H1 (cell line): ENCODE measurements around the gene CORO1C. TPM values are rescaled to one million over a fixed set of nuclear protein-coding genes. Genes with fewer than 3 reads are reported as not detected.

Source experiments
- CTCF ChIA-PET: fragments of 300-600 bp; sonication (Branson Sonifier 250); formaldehyde crosslinking; loops from one replicate; lab custom pipeline; 2021; ENCODE audit not compliant: partially characterized antibody; lab: Charles Lee
- POLR2A ChIA-PET: fragments of 300-600 bp; sonication (Branson Sonifier 250); formaldehyde crosslinking; loops from one replicate; lab custom pipeline; 2021; ENCODE audit warnings: inconsistent platforms; ENCODE audit not compliant: partially characterized antibody; lab: Charles Lee
- DNase-seq, 2 experiments: peaks; one replicate each; pipeline versions ENCODE4 v3.0.0 to v3.0.0-alpha.2; 2010 to 2022; ENCODE audit warnings: low spot score in 2 of 2, low read depth in 1 of 2, mixed read lengths in 1 of 2
- FAIRE-seq: peaks from 2 replicates; lab custom pipeline; 2011; peaks lifted over from hg19 to GRCh38; lab: Jason Lieb, UNC
- H2AFZ ChIP-seq: 2 replicates; pipeline ENCODE4 v1.8.1; 2012; ENCODE audit warnings: low read length, inconsistent platforms
- H2AK5ac ChIP-seq: 2 replicates; pipeline ENCODE4 v1.6.1; 2013; ENCODE audit warnings: low read depth, low read length
- H2BK120ac ChIP-seq: replicated peaks from 2 replicates; pipeline ENCODE3; 2013; ENCODE audit warnings: low read depth, low read length, inconsistent platforms
- H2BK12ac ChIP-seq: 2 replicates; pipeline ENCODE4 v1.6.1; 2013; ENCODE audit warnings: low read depth, low read length
- H2BK15ac ChIP-seq: 2 replicates; pipeline ENCODE4 v1.6.1; 2013; ENCODE audit warnings: low read length
- H2BK20ac ChIP-seq: 2 replicates; pipeline ENCODE4 v1.6.1; 2013; ENCODE audit warnings: low read length
- H2BK5ac ChIP-seq: 2 replicates; pipeline ENCODE4 v1.6.1; 2013; ENCODE audit warnings: low read depth, low read length
- H3K14ac ChIP-seq: 2 replicates; pipeline ENCODE4 v1.6.1; 2013; ENCODE audit warnings: inconsistent platforms; ENCODE audit not compliant: insufficient read length
- H3K18ac ChIP-seq: 2 replicates; pipeline ENCODE4 v1.6.1; 2013; ENCODE audit warnings: low read length; ENCODE audit errors: extremely low read depth
- H3K23ac ChIP-seq: 2 replicates; pipeline ENCODE4 v1.6.1; 2013; ENCODE audit warnings: inconsistent platforms; ENCODE audit not compliant: insufficient read length
- H3K23me2 ChIP-seq: 2 replicates; pipeline ENCODE4 v1.6.1; 2013; ENCODE audit warnings: low read depth, low read length
- H3K27ac ChIP-seq: 2 replicates; pipeline ENCODE4 v1.6.1; 2011; ENCODE audit warnings: low read depth, low read length, inconsistent platforms
- H3K27me3 ChIP-seq, 4 experiments: replicated peaks in 1 of 4; 1 replicate in 1 of 4; 2 replicates in 3 of 4; pipeline versions ENCODE4 v1.6.1 to v1.8.1; 2011 to 2013; ENCODE audit warnings: low read length in 3 of 4, mild to moderate bottlenecking in 3 of 4, inconsistent platforms in 2 of 4, mixed read lengths in 2 of 4, moderate library complexity in 1 of 4; ENCODE audit not compliant: control insufficient read depth in 3 of 4, insufficient read depth in 3 of 4; ENCODE audit errors: extremely low read depth in 1 of 4
- H3K36me3 ChIP-seq, 4 experiments: 2 replicates each; pipeline versions ENCODE4 v1.6.1 to v1.8.1; 2011 to 2013; ENCODE audit warnings: mild to moderate bottlenecking in 4 of 4, low read length in 3 of 4, moderate library complexity in 2 of 4, control low read depth in 1 of 4, inconsistent platforms in 1 of 4; ENCODE audit not compliant: insufficient read depth in 4 of 4, control insufficient read depth in 2 of 4
- H3K4ac ChIP-seq: replicated peaks from 2 replicates; pipeline ENCODE3; 2013; ENCODE audit warnings: low read length, low read depth, mixed read lengths, inconsistent platforms; ENCODE audit not compliant: insufficient read length
- H3K4me1 ChIP-seq, 4 experiments: replicated peaks in 1 of 4; 1 replicate in 1 of 4; 2 replicates in 3 of 4; pipeline versions ENCODE4 v1.6.1 to v1.8.1; 2011 to 2013; ENCODE audit warnings: low read length in 3 of 4, inconsistent platforms in 2 of 4, mixed read lengths in 1 of 4; ENCODE audit not compliant: insufficient read depth in 4 of 4, control insufficient read depth in 3 of 4
- H3K4me2 ChIP-seq, 2 experiments: 2 replicates each; pipeline versions ENCODE4 v1.6.1 to v1.8.1; 2011 to 2013; ENCODE audit warnings: low read depth in 2 of 2, low read length in 2 of 2, control low read depth in 1 of 2, inconsistent platforms in 1 of 2, mild to moderate bottlenecking in 1 of 2; ENCODE audit not compliant: insufficient read depth in 1 of 2
- H3K4me3 ChIP-seq, 4 experiments: fragments of 200-600, 300-600 bp in 1 of 4; sonication (generic), shearing (Covaris generic), sonication (Bioruptor Twin) in 1 of 4; 2 replicates each; pipeline versions ENCODE4 v1.5.1 to v1.8.1; 2011 to 2016; ENCODE audit warnings: low read length in 4 of 4, low read depth in 3 of 4, control low read depth in 2 of 4, inconsistent platforms in 2 of 4, mild to moderate bottlenecking in 2 of 4, mixed read lengths in 1 of 4, moderate library complexity in 1 of 4; ENCODE audit not compliant: insufficient read depth in 2 of 4; ENCODE audit errors: extremely low read depth in 1 of 4
- H3K56ac ChIP-seq: replicated peaks from 2 replicates; pipeline ENCODE3; 2013; ENCODE audit warnings: low read depth, mild to moderate bottlenecking, mixed read lengths, low read length, inconsistent platforms; ENCODE audit not compliant: insufficient read length
- H3K79me1 ChIP-seq: 2 replicates; pipeline ENCODE4 v1.6.1; 2013; ENCODE audit warnings: low read depth, low read length, control low read depth
- H3K79me2 ChIP-seq, 2 experiments: 2 replicates each; pipeline versions ENCODE4 v1.6.1 to v1.8.1; 2012 to 2013; ENCODE audit warnings: low read length in 2 of 2, mild to moderate bottlenecking in 2 of 2, inconsistent platforms in 1 of 2; ENCODE audit not compliant: insufficient read depth in 2 of 2, control insufficient read depth in 1 of 2
- H3K9ac ChIP-seq, 4 experiments: replicated peaks in 1 of 4; 1 replicate in 1 of 4; 2 replicates in 3 of 4; pipeline versions ENCODE4 v1.6.1 to v1.8.1; 2011 to 2013; ENCODE audit warnings: low read depth in 3 of 4, low read length in 3 of 4, control low read depth in 2 of 4, mild to moderate bottlenecking in 2 of 4, moderate library complexity in 2 of 4, inconsistent platforms in 1 of 4; ENCODE audit errors: extremely low read depth in 1 of 4
- H3K9me3 ChIP-seq, 2 experiments: 2 replicates each; pipeline versions ENCODE4 v1.6.1 to v1.8.1; 2012 to 2013; ENCODE audit warnings: mild to moderate bottlenecking in 2 of 2, moderate library complexity in 2 of 2, control low read depth in 1 of 2, inconsistent platforms in 1 of 2, low read depth in 1 of 2, low read length in 1 of 2, mixed read lengths in 1 of 2; ENCODE audit not compliant: insufficient read depth in 2 of 2
- H4K20me1 ChIP-seq, 2 experiments: replicated peaks in 1 of 2; 2 replicates each; pipeline versions ENCODE3 to v1.8.1; 2011 to 2013; ENCODE audit warnings: inconsistent platforms in 2 of 2, low read length in 2 of 2, mild to moderate bottlenecking in 1 of 2; ENCODE audit not compliant: insufficient read depth in 2 of 2, control insufficient read depth in 1 of 2
- H4K5ac ChIP-seq: 2 replicates; pipeline ENCODE4 v1.6.1; 2013; ENCODE audit warnings: low read length, low read depth, mixed read lengths, inconsistent platforms; ENCODE audit not compliant: insufficient read length
- H4K8ac ChIP-seq: 2 replicates; pipeline ENCODE4 v1.8.0; 2013; ENCODE audit warnings: mild to moderate bottlenecking, moderate library complexity, low read length, inconsistent platforms; ENCODE audit not compliant: insufficient read depth; ENCODE audit errors: extremely low read depth
- H4K91ac ChIP-seq: replicated peaks from 2 replicates; pipeline ENCODE3; 2013; ENCODE audit warnings: low read length, mixed read lengths, inconsistent platforms; ENCODE audit not compliant: insufficient read length
- ATF3 ChIP-seq: IDR thresholded peaks from 2 replicates; pipeline ENCODE4 v1.6.1; 2011; ENCODE audit warnings: low read depth, mild to moderate bottlenecking, low read length; ENCODE audit not compliant: insufficient read depth
- BACH1 ChIP-seq: IDR thresholded peaks from 2 replicates; pipeline ENCODE4 v1.6.1; 2012; ENCODE audit warnings: low read length, improper control_type of control experiment
- E2F6 ChIP-seq: IDR thresholded peaks from 2 replicates; pipeline ENCODE4 v1.6.1; 2012; ENCODE audit warnings: inconsistent platforms
- EP300 ChIP-seq, 2 experiments: IDR thresholded peaks; 1 replicate in 1 of 2; 2 replicates in 1 of 2; pipeline ENCODE4 v1.6.1; 2011 to 2012; ENCODE audit warnings: low read depth in 2 of 2, low read length in 2 of 2, mild to moderate bottlenecking in 2 of 2, borderline replicate concordance in 1 of 2, inconsistent platforms in 1 of 2, moderate library complexity in 1 of 2
- GABPA ChIP-seq: IDR thresholded peaks from 2 replicates; pipeline ENCODE4 v1.6.1; 2011; ENCODE audit warnings: mild to moderate bottlenecking, low read length, moderate library complexity, borderline replicate concordance; ENCODE audit not compliant: insufficient read depth
- GTF2F1 ChIP-seq: IDR thresholded peaks from 2 replicates; pipeline ENCODE4 v1.6.1; 2012; ENCODE audit warnings: low read depth, low read length, improper control_type of control experiment, borderline replicate concordance
- HDAC2 ChIP-seq, 2 experiments: fragments of 300-600 bp in 1 of 2; sonication (generic) in 1 of 2; IDR thresholded peaks; 2 replicates each; pipeline ENCODE4 v1.6.1; 2011 to 2012; ENCODE audit warnings: low read depth in 2 of 2, low read length in 2 of 2, mild to moderate bottlenecking in 2 of 2, moderate library complexity in 2 of 2, borderline replicate concordance in 1 of 2, inconsistent platforms in 1 of 2
- NANOG ChIP-seq: IDR thresholded peaks from 2 replicates; pipeline ENCODE4 v1.6.1; 2011; ENCODE audit warnings: low read length, low read depth, mild to moderate bottlenecking, inconsistent platforms; ENCODE audit not compliant: insufficient read depth, poor library complexity, severe bottlenecking
- NRF1 ChIP-seq: IDR thresholded peaks from 2 replicates; pipeline ENCODE4 v1.6.1; 2011; ENCODE audit warnings: mild to moderate bottlenecking, low read depth, low read length, improper control_type of control experiment
- POLR2A ChIP-seq, 2 experiments: IDR thresholded peaks; 1 replicate in 1 of 2; 2 replicates in 1 of 2; pipeline ENCODE4 v1.6.1; 2011; ENCODE audit warnings: low read depth in 2 of 2, low read length in 2 of 2, mild to moderate bottlenecking in 2 of 2; ENCODE audit errors: control extremely low read depth in 1 of 2
- WGBS, 2 experiments: shearing (Covaris generic) in 1 of 2; methylation state at CpG; one replicate each; pipeline versions ENCODE4 v1.1.6 to v1.1.7; 2013 to 2015; ENCODE audit warnings: low lambda C conversion rate in 2 of 2, mixed read lengths in 2 of 2, inconsistent platforms in 1 of 2, low coverage in 1 of 2, missing lambda C conversion rate in 1 of 2; ENCODE audit not compliant: insufficient replicate concordance in 2 of 2, insufficient coverage in 1 of 2, insufficient read length in 1 of 2; ENCODE audit errors: extremely low coverage in 1 of 2, missing lambda C conversion rate in 1 of 2; 5-methylcytosine and 5-hydroxymethylcytosine counted together
- polyA plus RNA-seq, 7 experiments: library from polyadenylated mRNA; depleted of rRNA in 3 of 7; stranded (reverse) in 5 of 7; unstranded in 2 of 7; fragments of >200 nt in 5 of 7; fragments of 200-250 nt in 2 of 7; gene quantifications; 1 replicate in 5 of 7; 2 replicates in 1 of 7; 4 replicates in 1 of 7; pipeline versions ENCODE4 v1.2.1 to v1.2.3, GENCODE V29; 2011 to 2013; ENCODE audit warnings: missing spikeins in 2 of 7, mixed read lengths in 2 of 7
- total RNA-seq: library from RNA; stranded (reverse); fragmentation: NEBNext Ultra II Directional; extraction: Animal tissue kit (Norgen Biotek cat#: 25700); gene quantifications from 2 replicates; pipeline ENCODE4 v1.2.1, GENCODE V29; 2021

Gene CORO1C
- total and polyA plus RNA-seq, 2 of the 8 experiments (the other 6 are each of a cell fraction or from before 2014, with no cell fraction given), result 72.7 to 120 TPM

GRCh38 chr12:108633534-108634248 is 97.6 kb downstream of the CORO1C start, which contains the start of gene SELPLG:
Gene SELPLG, minus strand, starts transcription at chr12:108633894. Its CDS starts 9,587 bp downstream, at chr12:108624307.
- no peak within 1 kb of the TSS for H3K56ac ChIP-seq
- no peak within 1 kb of the TSS for H3K4me3 ChIP-seq
- H2BK12ac ChIP-seq, result peak within 1 kb of the TSS; percentile 27; the same call in 1 of the 2 replicates
- H2BK120ac ChIP-seq, result no peak within 1 kb of the TSS
- no peak within 1 kb of the TSS for H3K4ac ChIP-seq
- FAIRE-seq (no peak), DNase-seq (no peak)
- H2AFZ ChIP-seq, result peak within 1 kb of the TSS; percentile 36; the same call in 1 of the 2 replicates
- H3K4me1 ChIP-seq, result peaks cover 15 to 38% (median 19%) of the 10 kb centered on the region in 4 experiments
- no peak within 1 kb of the TSS; the same call in 1 of the 2 replicates for H3K18ac ChIP-seq
- ChIA-PET POLR2A (interaction anchor here (1.2 kb wide), 1 partner anchor 225 kb away, joined by 4 read pairs; no protein-coding TSS in a partner anchor), CTCF (interaction anchor here (0.7 to 10.0 kb wide), 6 partner anchors 13 to 63 kb away, joined by 3 to 90 read pairs (median 5); no protein-coding TSS in a partner anchor)
- no peak within 1 kb of the TSS for H4K5ac ChIP-seq
- no peak within 1 kb of the TSS for H3K27ac ChIP-seq
- H3K23ac ChIP-seq, result no peak within 1 kb of the TSS
- peak within 1 kb of the TSS; percentile 11 for H4K91ac ChIP-seq
- H3K14ac ChIP-seq, result no peak within 1 kb of the TSS
- no peaks in the 10 kb centered on the region for H3K27me3 ChIP-seq
- WGBS, 2 experiments, result 83% methylated on average over 14 of the region's 14 CpGs; no CpG with 5 or more reads in 1 of the 2 experiments
- no peaks in the 10 kb centered on the region for H3K9me3 ChIP-seq
- H2AK5ac ChIP-seq, result no peak within 1 kb of the TSS
- peak within 1 kb of the TSS; percentile 53; the same call in 1 of the 2 replicates for H2BK5ac ChIP-seq
- no peaks in the 10 kb centered on the region for H3K36me3 ChIP-seq
- H3K9ac ChIP-seq, result no peak within 1 kb of the TSS
- no peaks in the 10 kb centered on the region for H3K23me2 ChIP-seq
- H3K79me1 ChIP-seq, result no peaks in the 10 kb centered on the region
- H4K20me1 ChIP-seq, result no peaks in the 10 kb centered on the region
- no peak within 1 kb of the TSS; a peak in 1 of 4 replicates for H3K4me2 ChIP-seq
- H2BK20ac ChIP-seq, result 0 out of 2 replicates have a peak within 1 kb of the TSS, but pooled peaks have one; percentile 51
- no peaks in the 10 kb centered on the region for H3K79me2 ChIP-seq
- peak within 1 kb of the TSS; percentile 83; the same call in 1 of the 2 replicates for H2BK15ac ChIP-seq
- peak within 1 kb of the TSS; percentile 86 for H4K8ac ChIP-seq
- no peak for TF ChIP-seq NANOG
- no peak for TF ChIP-seq BACH1
- no peak for TF ChIP-seq ATF3
- TF ChIP-seq GTF2F1, result no peak
- TF ChIP-seq EP300 (IDR thresholded peaks at IDR 0.05; ENCODE audit: borderline replicate concordance in 1 of 2, low read depth in 2 of 2, low read length in 2 of 2), result no peak
- TF ChIP-seq NRF1, result no peak
- TF ChIP-seq GABPA, result no peak
- TF ChIP-seq POLR2A (IDR thresholded peaks at IDR 0.05; ENCODE audit: control extremely low read depth in 1 of 2, low read depth in 2 of 2, low read length in 2 of 2), result no peak
- TF ChIP-seq E2F6, result no peak
- TF ChIP-seq HDAC2 (IDR thresholded peaks at IDR 0.05; ENCODE audit: borderline replicate concordance in 1 of 2, low read depth in 2 of 2, low read length in 2 of 2), result no peak
